ENCODE results near the gene SERPINI2.

Gene SERPINI2

GRCh38 chr3:167481164-167481563 lies 7.3 kb upstream of the SERPINI2 start:
- no peak for DNase-seq (ENCODE audit: extremely low read depth, low read depth)
- no peak for TF ChIP-seq CTCF (IDR thresholded peaks at IDR 0.05; ENCODE audit: low read depth, low read length, missing control alignments)
- no peak overlapping the region for H3K4me3 ChIP-seq (replicated peaks; ENCODE audit: low read depth, low read length)

- TF ChIP-seq CTCF (IDR thresholded peaks at IDR 0.05; ENCODE audit: low read depth, low read length, missing control alignments), result no peak
Measured at GRCh38 chr3:167480748-167481147, 6.9 kb upstream of the SERPINI2 start.

GRCh38 chr3:167469381-167469780 lies 4.5 kb downstream of the SERPINI2 start:
- DNase-seq (ENCODE audit: extremely low read depth, low read depth), result no peak
- no peak for TF ChIP-seq CTCF (IDR thresholded peaks at IDR 0.05; ENCODE audit: low read depth, low read length, missing control alignments)
- H3K4me3 ChIP-seq (replicated peaks; ENCODE audit: low read depth, low read length), result no peak overlapping the region

More at GRCh38 chr3:167480748-167481147, 6.9 kb upstream of the SERPINI2 start:
- no peak for DNase-seq (ENCODE audit: extremely low read depth, low read depth)
- no peak overlapping the region for H3K4me3 ChIP-seq (replicated peaks; ENCODE audit: low read depth, low read length)

GRCh38 chr3:167467848-167468611 lies 5.8 kb downstream of the SERPINI2 start:
- TF ChIP-seq CTCF (IDR thresholded peaks at IDR 0.05; ENCODE audit: low read depth, low read length, missing control alignments), result no peak
- DNase-seq (ENCODE audit: extremely low read depth, low read depth), result no peak
- no peak overlapping the region for H3K4me3 ChIP-seq (replicated peaks; ENCODE audit: low read depth, low read length)

- no peak for TF ChIP-seq CTCF (IDR thresholded peaks at IDR 0.05; ENCODE audit: low read depth, low read length, missing control alignments)
- no peak overlapping the region for H3K4me3 ChIP-seq (replicated peaks; ENCODE audit: low read depth, low read length)
- no peak for DNase-seq (ENCODE audit: extremely low read depth, low read depth)
Measured at GRCh38 chr3:167466966-167467365, 6.9 kb downstream of the SERPINI2 start.

- no peak overlapping the region for H3K4me3 ChIP-seq (replicated peaks; ENCODE audit: low read depth, low read length)
- DNase-seq (ENCODE audit: extremely low read depth, low read depth), result no peak
- no peak for TF ChIP-seq CTCF (IDR thresholded peaks at IDR 0.05; ENCODE audit: low read depth, low read length, missing control alignments)
Measured at GRCh38 chr3:167456157-167456799, 17.6 kb downstream of the SERPINI2 start.

Data from HFF-Myc (cell line).